ENCODE results near the gene DPF1. TPM values are rescaled to one million over a fixed set of nuclear protein-coding genes. Genes with fewer than 3 reads are reported as not detected.

DPF1 gene
- total and polyA plus RNA-seq, 12 donors, result 0.17 to 1.3 (median 0.67) TPM; not detected in 5

DNA sequence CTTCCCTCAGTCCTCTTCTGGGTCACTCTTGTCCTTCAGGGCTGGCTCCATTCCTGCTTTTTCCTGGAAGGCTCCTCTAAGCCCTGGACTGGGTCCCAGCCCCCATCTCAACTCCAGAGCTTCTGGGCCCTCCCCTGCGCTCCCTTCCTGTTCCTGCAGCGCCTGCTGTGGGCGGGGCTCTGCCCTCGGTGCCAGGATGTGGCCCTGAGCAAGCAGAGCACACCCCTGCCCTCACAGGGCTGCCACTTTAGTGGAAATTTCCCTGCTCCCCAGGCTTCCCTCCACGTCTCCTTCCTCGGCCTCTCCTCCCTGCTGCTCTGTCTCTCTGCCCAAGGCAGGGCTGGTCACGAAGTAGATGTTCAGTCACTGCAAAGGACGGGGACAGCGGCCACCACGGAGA, 28.8 kb downstream of the DPF1 start:
- Histone ChIP-seq H3K27ac (no peak overlapping the region), H3K36me3 (replicated peaks in 1 of 2) (no peaks in the 10 kb centered on the region), H3K27me3 (no peaks in the 10 kb centered on the region), H3K4me3 (no peak overlapping the region), H3K9me3 (replicated peaks in 1 of 3) (no peaks in the 10 kb centered on the region), H3K4me1 (replicated peaks in 1 of 2) (peaks cover 0 to 4% of the 10 kb centered on the region in 2 donors)
- 78 to 96% (median 90%) methylated on average over 10 of the region's 10 CpGs for whole genome bisulfite sequencing, 4 donors
- no peak for DNase-seq
- TF ChIP-seq, protein P1, sequence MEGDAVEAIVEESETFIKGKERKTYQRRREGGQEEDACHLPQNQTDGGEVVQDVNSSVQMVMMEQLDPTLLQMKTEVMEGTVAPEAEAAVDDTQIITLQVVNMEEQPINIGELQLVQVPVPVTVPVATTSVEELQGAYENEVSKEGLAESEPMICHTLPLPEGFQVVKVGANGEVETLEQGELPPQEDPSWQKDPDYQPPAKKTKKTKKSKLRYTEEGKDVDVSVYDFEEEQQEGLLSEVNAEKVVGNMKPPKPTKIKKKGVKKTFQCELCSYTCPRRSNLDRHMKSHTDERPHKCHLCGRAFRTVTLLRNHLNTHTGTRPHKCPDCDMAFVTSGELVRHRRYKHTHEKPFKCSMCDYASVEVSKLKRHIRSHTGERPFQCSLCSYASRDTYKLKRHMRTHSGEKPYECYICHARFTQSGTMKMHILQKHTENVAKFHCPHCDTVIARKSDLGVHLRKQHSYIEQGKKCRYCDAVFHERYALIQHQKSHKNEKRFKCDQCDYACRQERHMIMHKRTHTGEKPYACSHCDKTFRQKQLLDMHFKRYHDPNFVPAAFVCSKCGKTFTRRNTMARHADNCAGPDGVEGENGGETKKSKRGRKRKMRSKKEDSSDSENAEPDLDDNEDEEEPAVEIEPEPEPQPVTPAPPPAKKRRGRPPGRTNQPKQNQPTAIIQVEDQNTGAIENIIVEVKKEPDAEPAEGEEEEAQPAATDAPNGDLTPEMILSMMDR (IDR thresholded peaks at IDR 0.05), result no peak
- TF ChIP-seq POLR2A (IDR thresholded peaks at IDR 0.05), result no peak
- intact Hi-C loops (cut with DNase I), result no loop called here

DNA sequence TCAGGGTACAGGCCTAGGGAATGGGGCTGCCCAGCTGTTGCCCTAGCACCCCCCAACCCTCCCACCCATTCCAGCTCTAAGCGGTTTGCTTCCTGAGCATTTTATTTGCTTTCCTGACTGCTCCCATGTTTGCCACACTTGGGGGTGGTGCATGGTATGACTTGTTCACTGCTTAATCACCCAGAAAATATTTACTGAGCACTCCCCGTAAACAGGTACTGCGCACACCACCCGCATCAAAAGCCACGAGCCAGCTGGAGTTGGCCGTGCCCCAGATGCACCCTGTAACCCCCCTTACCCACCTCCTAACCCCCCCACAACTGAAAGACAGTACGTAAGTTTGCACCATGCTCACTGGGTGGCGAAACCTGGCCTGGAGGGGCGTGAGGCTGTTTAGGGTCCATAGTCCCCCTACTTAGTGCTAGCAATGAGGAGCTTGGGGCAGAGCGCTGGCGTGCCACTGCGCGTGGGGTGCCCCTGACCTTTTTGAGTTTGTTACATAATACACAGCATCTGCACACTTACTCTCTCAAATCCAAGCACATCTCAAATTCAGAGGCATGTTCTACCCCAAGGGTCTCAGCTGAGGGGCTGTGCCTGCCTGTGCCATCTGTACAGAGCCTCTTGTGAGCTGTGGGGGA, 29.8 kb downstream of the DPF1 start:
- Histone ChIP-seq H3K36me3 (replicated peaks in 1 of 2) (no peaks in the 10 kb centered on the region), H3K4me3 (no peak overlapping the region), H3K4me1 (replicated peaks in 1 of 2) (peaks cover 0 to 10% of the 10 kb centered on the region in 2 donors), H3K9me3 (replicated peaks in 1 of 3) (no peaks in the 10 kb centered on the region), H3K27me3 (no peaks in the 10 kb centered on the region), H3K27ac (no peak overlapping the region)
- WGBS, 4 donors, result 85 to 94% (median 89%) methylated on average over 13 of the region's 13 CpGs
- intact Hi-C loops (cut with DNase I), result no loop called here
- TF ChIP-seq, protein P1 (IDR thresholded peaks at IDR 0.05), result no peak
- no peak for TF ChIP-seq POLR2A (IDR thresholded peaks at IDR 0.05)
- no peak for DNase-seq

- H3K36me3 ChIP-seq (replicated peaks in 1 of 2), result no peaks in the 10 kb centered on the region
- no peak for DNase-seq
- intact Hi-C loops (cut with DNase I), result no loop called here
- 93 to 97% (median 94%) methylated on average over 18 to 29 of the region's 29 CpGs for WGBS, 4 donors
- no peak overlapping the region for H3K4me3 ChIP-seq
- H3K9me3 ChIP-seq (replicated peaks in 1 of 3), result no peaks in the 10 kb centered on the region
- no peaks in the 10 kb centered on the region for H3K27me3 ChIP-seq
- TF ChIP-seq, protein P1 (IDR thresholded peaks at IDR 0.05), result no peak
- no peak for TF ChIP-seq POLR2A (IDR thresholded peaks at IDR 0.05)
- no peak overlapping the region for H3K27ac ChIP-seq
- H3K4me1 ChIP-seq (replicated peaks in 1 of 2), result peaks cover 0 to 10% of the 10 kb centered on the region in 2 donors
These were observed 30.6 kb downstream of the DPF1 start for GRCh38 chr19:38193445-38193844.

- H3K27ac ChIP-seq, result no peak overlapping the region
- H3K36me3 ChIP-seq (replicated peaks in 1 of 2), result no peaks in the 10 kb centered on the region
- peaks cover 0 to 10% of the 10 kb centered on the region in 2 donors for H3K4me1 ChIP-seq (replicated peaks in 1 of 2)
- H3K9me3 ChIP-seq (replicated peaks in 1 of 3), result no peaks in the 10 kb centered on the region
- DNase-seq, result no peak
- H3K4me3 ChIP-seq, result no peak overlapping the region
- WGBS, 4 donors, result 91 to 96% (median 92%) methylated on average over 9 to 13 of the region's 13 CpGs
- intact Hi-C loops (cut with DNase I), result no loop called here
- H3K27me3 ChIP-seq, result no peaks in the 10 kb centered on the region
- no peak for TF ChIP-seq POLR2A (IDR thresholded peaks at IDR 0.05)
- TF ChIP-seq, protein P1 (IDR thresholded peaks at IDR 0.05), result no peak
These were observed 32.3 kb downstream of the DPF1 start for GRCh38 chr19:38191747-38192146.

Data from adrenal gland (tissue), 12 donors.